ENCODE measurements around the gene RPL34. TPM values are rescaled to one million over a fixed set of nuclear protein-coding genes. Genes with fewer than 3 reads are reported as not detected.
A peak's percentile ranks its signal among the peaks of the same experiment; 100 is the strongest.

RPL34 gene
- total RNA-seq: 2,310 and 2,662 TPM in 2 replicates

GRCh38 chr4:108620101-108620932, at the start of gene RPL34:
Gene RPL34, plus strand, starts transcription at chr4:108620576. Its CDS starts 1,384 bp downstream, at chr4:108621960.
- intact Hi-C loops (cut with micrococcal nuclease): loop anchor here (1.0 to 10.0 kb wide), 8 partner anchors 30 to 1576 kb away; partner anchors contain the start of genes CYP2U1, GAR1, HADH and MCUB
- DNase-seq (peak; percentile 83), ATAC-seq (ENCODE audit: low read depth) (peak; percentile 100)
- Mint-ChIP-seq H3K36me3 (ENCODE audit: low read depth) (peaks cover 50% of the 10 kb centered on the region), H3K9me3 (peaks cover 3% of the 10 kb centered on the region), H3K27ac (peak within 1 kb of the TSS; percentile 95), H3K4me3 (peak within 1 kb of the TSS; percentile 95), H3K27me3 (no peaks in the 10 kb centered on the region), H3K4me1 (peaks cover 50% of the 10 kb centered on the region)
- TF ChIP-seq CTCF (IDR thresholded peaks at IDR 0.05): no peak
- ChIA-PET POLR2A (interaction anchor here (0.6 to 3.4 kb wide), 11 partner anchors 9 to 1195 kb away, joined by 3 to 56 read pairs (median 3); partner anchors contain the start of genes CYP2U1, GAR1, OSTC and PAPSS1), CTCF (no interaction called here)

- Mint-ChIP-seq H3K9me3 (no peaks in the 10 kb centered on the region), H3K27ac (no peak overlapping the region)
Measured at GRCh38 chr4:108570993-108571569, 49.3 kb upstream of the RPL34 start.

GRCh38 chr4:108574402-108574801, 46.0 kb upstream of the RPL34 start:
- ATAC-seq (ENCODE audit: low read depth) (no peak), DNase-seq (no peak)
- H3K36me3 Mint-ChIP-seq (ENCODE audit: low read depth): no peaks in the 10 kb centered on the region
- CTCF ChIA-PET: interaction anchor here (0.7 to 5.5 kb wide), 3 partner anchors 10 to 816 kb away, joined by 3 to 89 read pairs (median 3); no protein-coding TSS in a partner anchor
- POLR2A ChIA-PET: no interaction called here
- H3K27me3 Mint-ChIP-seq: peaks cover 7% of the 10 kb centered on the region
- no peak overlapping the region for H3K27ac Mint-ChIP-seq
- no peak for TF ChIP-seq CTCF (IDR thresholded peaks at IDR 0.05)
- no peaks in the 10 kb centered on the region for H3K4me1 Mint-ChIP-seq
- H3K4me3 Mint-ChIP-seq: no peak overlapping the region
- intact Hi-C loops (cut with micrococcal nuclease): loop anchor here (5.0 kb wide), 1 partner anchor 402 kb away; no protein-coding TSS in a partner anchor
- H3K9me3 Mint-ChIP-seq: no peaks in the 10 kb centered on the region

More at GRCh38 chr4:108570993-108571569, 49.3 kb upstream of the RPL34 start:
- ATAC-seq (ENCODE audit: low read depth) (no peak), DNase-seq (no peak)
- ChIA-PET CTCF (interaction anchor here (1.5 to 5.5 kb wide), 3 partner anchors 11 to 551 kb away, joined by 3 to 89 read pairs (median 17); no protein-coding TSS in a partner anchor), POLR2A (interaction anchor here (0.6 kb wide), 1 partner anchor 568 kb away, joined by 5 read pairs; no protein-coding TSS in a partner anchor)
- no peak for TF ChIP-seq CTCF (IDR thresholded peaks at IDR 0.05)
- no peak overlapping the region for H3K4me3 Mint-ChIP-seq
- intact Hi-C loops (cut with micrococcal nuclease): loop anchor here (5.0 kb wide), 1 partner anchor 399 kb away; no protein-coding TSS in a partner anchor
- peaks cover 7% of the 10 kb centered on the region for H3K27me3 Mint-ChIP-seq
- no peaks in the 10 kb centered on the region for H3K4me1 Mint-ChIP-seq
- no peaks in the 10 kb centered on the region for H3K36me3 Mint-ChIP-seq (ENCODE audit: low read depth)

GRCh38 chr4:108581083-108581482, 39.3 kb upstream of the RPL34 start:
- H3K4me3 Mint-ChIP-seq: no peak overlapping the region
- H3K27me3 Mint-ChIP-seq: no peaks in the 10 kb centered on the region
- DNase-seq: no peak
- H3K27ac Mint-ChIP-seq: no peak overlapping the region
- POLR2A ChIA-PET: interaction anchor here (0.7 kb wide), 1 partner anchor 1626 kb away, joined by 8 read pairs; no protein-coding TSS in a partner anchor
- no peak for ATAC-seq (ENCODE audit: low read depth)
- TF ChIP-seq CTCF (IDR thresholded peaks at IDR 0.05): no peak
- CTCF ChIA-PET: interaction anchor here (1.6 kb wide), 1 partner anchor 8 kb away, joined by 6 read pairs; no protein-coding TSS in a partner anchor
- no peaks in the 10 kb centered on the region for H3K36me3 Mint-ChIP-seq (ENCODE audit: low read depth)
- H3K4me1 Mint-ChIP-seq: no peaks in the 10 kb centered on the region
- no peaks in the 10 kb centered on the region for H3K9me3 Mint-ChIP-seq
- intact Hi-C loops (cut with micrococcal nuclease): no loop called here

GRCh38 chr4:108586778-108587177, 33.6 kb upstream of the RPL34 start:
- intact Hi-C loops (cut with micrococcal nuclease): no loop called here
- no peak overlapping the region for H3K27ac Mint-ChIP-seq
- H3K4me3 Mint-ChIP-seq: no peak overlapping the region
- no peak for DNase-seq
- no peak for ATAC-seq (ENCODE audit: low read depth)
- H3K4me1 Mint-ChIP-seq: no peaks in the 10 kb centered on the region
- no peak for TF ChIP-seq CTCF (IDR thresholded peaks at IDR 0.05)
- H3K27me3 Mint-ChIP-seq: no peaks in the 10 kb centered on the region
- H3K36me3 Mint-ChIP-seq (ENCODE audit: low read depth): no peaks in the 10 kb centered on the region
- ChIA-PET CTCF (no interaction called here), POLR2A (no interaction called here)
- no peaks in the 10 kb centered on the region for H3K9me3 Mint-ChIP-seq
